Left lung (tissue), 14 donors: ENCODE results near the gene GFRA3. TPM values are rescaled to one million over a fixed set of nuclear protein-coding genes. Genes with fewer than 3 reads are reported as not detected.
"Not testable (repeated sequence)": the region's sequence is repeated elsewhere in the genome, so short reads cannot be mapped to it uniquely, and the experiment has no call there.

Source experiments
- ATAC-seq: fragments of 200-7000 bp; cut with Tn5 transposase; one replicate; pipeline ENCODE4 v1.9.1; 2020; ENCODE audit warnings: moderate library complexity
- DNase-seq, 4 donors: peaks; one replicate each; pipeline ENCODE4 v3.0.0-alpha.2; 2013 to 2020
- H3K27ac ChIP-seq, 2 donors: fragments of 200-600 bp; sonication (generic) in 1 of 2; one replicate each; pipeline versions ENCODE4 v1.5.0 to v1.8.0; 2020 to 2021
- H3K27me3 ChIP-seq, 2 donors: fragments of 200-600 bp; sonication (generic) in 1 of 2; one replicate each; pipeline versions ENCODE4 v1.5.0 to v1.8.0; 2020 to 2021
- H3K36me3 ChIP-seq, 2 donors: fragments of 200-600 bp; sonication (generic) in 1 of 2; one replicate each; pipeline versions ENCODE4 v1.5.0 to v1.8.0; 2020 to 2021
- H3K4me1 ChIP-seq, 2 donors: fragments of 200-600 bp; one replicate each; pipeline ENCODE4 v1.8.0; 2021
- H3K4me3 ChIP-seq, 2 donors: fragments of 200-600 bp; sonication (generic) in 1 of 2; one replicate each; pipeline versions ENCODE4 v1.5.0 to v1.8.0; 2020 to 2021; ENCODE audit warnings: mild to moderate bottlenecking in 1 of 2
- H3K9me3 ChIP-seq, 2 donors: fragments of 200-600 bp; sonication (generic) in 1 of 2; one replicate each; pipeline versions ENCODE4 v1.5.0 to v1.8.0; 2020 to 2021
- intact Hi-C, 2 donors: fragments of 100-400 bp; cut with DNase I; formaldehyde crosslinking; loops; one replicate each; pipeline versions ENCODE4 v1.11.2 to v1.14.2; 2022
- long read RNA-seq, 12 donors: library from polyadenylated mRNA in 2 of 12; unstranded in 2 of 12; transcript quantifications; one replicate each; pipeline ENCODE4 v2.0.0 and lab custom pipeline, GENCODE V29; 2019 to 2026
- polyA plus RNA-seq, 6 donors: library from polyadenylated mRNA; unstranded; fragments of 120-200 nt; gene quantifications; one replicate each; pipeline ENCODE4 v1.2.1, GENCODE V29; 2013; ENCODE audit not compliant: insufficient read length in 6 of 6
- total RNA-seq, 2 donors: library from RNA; stranded (reverse); fragmentation: NEBNext Ultra II Directional; extraction: Animal tissue kit (Norgen Biotek cat#: 25700); gene quantifications; one replicate each; pipeline ENCODE4 v1.2.1, GENCODE V29; 2021
- TF ChIP-seq, protein P1 (sequence below), 2 donors: fragments of 200-600 bp; sonication (generic) in 1 of 2; IDR thresholded peaks; one replicate each; pipeline versions ENCODE4 v1.5.0 to v1.8.0; 2021; ENCODE audit warnings: antibody characterized with exemption in 2 of 2
- donor health status: DM: no; HTN: yes; CAD: no.
- donor health status: DM: no; HTN: no; CAD: no.

The GFRA3 gene, protein sequence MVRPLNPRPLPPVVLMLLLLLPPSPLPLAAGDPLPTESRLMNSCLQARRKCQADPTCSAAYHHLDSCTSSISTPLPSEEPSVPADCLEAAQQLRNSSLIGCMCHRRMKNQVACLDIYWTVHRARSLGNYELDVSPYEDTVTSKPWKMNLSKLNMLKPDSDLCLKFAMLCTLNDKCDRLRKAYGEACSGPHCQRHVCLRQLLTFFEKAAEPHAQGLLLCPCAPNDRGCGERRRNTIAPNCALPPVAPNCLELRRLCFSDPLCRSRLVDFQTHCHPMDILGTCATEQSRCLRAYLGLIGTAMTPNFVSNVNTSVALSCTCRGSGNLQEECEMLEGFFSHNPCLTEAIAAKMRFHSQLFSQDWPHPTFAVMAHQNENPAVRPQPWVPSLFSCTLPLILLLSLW
- 1 to 10 TPM in 1 of 2 donors, not detected in 1; 1.9 TPM for total RNA-seq
- polyA plus RNA-seq, result 1 to 10 TPM; 2.0 to 4.7 (median 3.5) TPM
- long read RNA-seq, donor 1, partial matches to known transcripts, result 0 of 1 reads
- long read RNA-seq, donor 1, other reads (novel, unspliced or antisense), result 0 of 1 reads
- long read RNA-seq, donor 2, partial matches to known transcripts, result 0 of 1 reads
- long read RNA-seq, donor 2, other reads (novel, unspliced or antisense), result 0 of 1 reads
- long read RNA-seq, donor 3, partial matches to known transcripts, result 0 of 2 reads
- long read RNA-seq, donor 3, other reads (novel, unspliced or antisense), result 0 of 2 reads
- long read RNA-seq, donor 4, partial matches to known transcripts, result 1 of 1 reads
- long read RNA-seq, donor 4, other reads (novel, unspliced or antisense), result 0 of 1 reads
- long read RNA-seq, donor 5, result 0 reads
- long read RNA-seq, donor 6, partial matches to known transcripts, result 0 of 1 reads
- long read RNA-seq, donor 6, other reads (novel, unspliced or antisense), result 0 of 1 reads
- long read RNA-seq, donor 7, result 0 reads
- long read RNA-seq, donor 8, partial matches to known transcripts, result 0 of 2 reads
- long read RNA-seq, donor 8, other reads (novel, unspliced or antisense), result 0 of 2 reads
- long read RNA-seq, donor 9, result 0 reads
- long read RNA-seq, donor 10, result 0 reads
- long read RNA-seq, donor 11, partial matches to known transcripts, result 0 of 1 reads
- long read RNA-seq, donor 11, other reads (novel, unspliced or antisense), result 0 of 1 reads
- long read RNA-seq, donor 12, result 0 reads

DNA sequence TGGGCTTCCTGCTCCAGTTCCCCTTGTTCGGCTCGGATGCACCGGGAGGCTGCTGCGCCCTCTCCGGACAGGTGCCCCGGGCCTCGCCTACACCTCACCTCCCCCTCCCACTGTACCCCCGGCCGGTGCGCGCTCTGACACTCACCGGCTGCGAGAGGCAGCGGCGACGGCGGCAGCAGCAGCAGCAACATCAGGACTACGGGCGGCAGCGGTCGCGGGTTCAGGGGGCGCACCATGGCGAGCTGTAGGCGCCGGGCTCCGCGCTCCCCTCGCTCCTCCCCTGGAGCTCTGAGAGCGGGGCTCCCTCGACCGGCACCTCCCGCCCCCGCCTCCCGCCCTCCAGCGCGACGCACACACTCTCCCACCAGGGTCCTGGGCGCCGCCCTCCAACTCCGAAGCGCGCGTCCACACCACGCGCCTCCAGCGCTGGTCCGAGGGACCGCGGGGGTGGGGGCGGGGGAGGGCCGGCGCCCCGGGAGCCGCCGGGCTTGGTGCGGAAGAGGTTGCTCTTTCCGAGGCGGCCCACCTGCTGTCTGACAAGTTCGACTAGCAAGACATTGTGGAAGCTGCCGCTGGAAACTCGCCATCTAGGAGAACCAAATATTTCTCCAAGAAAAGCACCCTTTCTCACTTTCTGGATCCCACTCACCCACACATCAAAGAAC is at the start of gene GFRA3:
GFRA3 (minus strand) TSS at position 433 of the 665 bp plus-strand sequence; CDS start at position 236, 197 bp downstream.
- TF ChIP-seq, protein P1, sequence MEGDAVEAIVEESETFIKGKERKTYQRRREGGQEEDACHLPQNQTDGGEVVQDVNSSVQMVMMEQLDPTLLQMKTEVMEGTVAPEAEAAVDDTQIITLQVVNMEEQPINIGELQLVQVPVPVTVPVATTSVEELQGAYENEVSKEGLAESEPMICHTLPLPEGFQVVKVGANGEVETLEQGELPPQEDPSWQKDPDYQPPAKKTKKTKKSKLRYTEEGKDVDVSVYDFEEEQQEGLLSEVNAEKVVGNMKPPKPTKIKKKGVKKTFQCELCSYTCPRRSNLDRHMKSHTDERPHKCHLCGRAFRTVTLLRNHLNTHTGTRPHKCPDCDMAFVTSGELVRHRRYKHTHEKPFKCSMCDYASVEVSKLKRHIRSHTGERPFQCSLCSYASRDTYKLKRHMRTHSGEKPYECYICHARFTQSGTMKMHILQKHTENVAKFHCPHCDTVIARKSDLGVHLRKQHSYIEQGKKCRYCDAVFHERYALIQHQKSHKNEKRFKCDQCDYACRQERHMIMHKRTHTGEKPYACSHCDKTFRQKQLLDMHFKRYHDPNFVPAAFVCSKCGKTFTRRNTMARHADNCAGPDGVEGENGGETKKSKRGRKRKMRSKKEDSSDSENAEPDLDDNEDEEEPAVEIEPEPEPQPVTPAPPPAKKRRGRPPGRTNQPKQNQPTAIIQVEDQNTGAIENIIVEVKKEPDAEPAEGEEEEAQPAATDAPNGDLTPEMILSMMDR (IDR thresholded peaks at IDR 0.05), result no peak
- H3K36me3 ChIP-seq, result no peaks in the 10 kb centered on the region
- no peak within 1 kb of the TSS for H3K27ac ChIP-seq
- H3K4me1 ChIP-seq, result peaks cover 8% of the 10 kb centered on the region in 2 donors
- peak within 1 kb of the TSS; percentile 23 to 34 for H3K4me3 ChIP-seq
- DNase-seq (peak in 2 of 4 donors; percentile 32 to 68), ATAC-seq (peak; percentile 51)
- H3K27me3 ChIP-seq, result peaks cover 6 to 33% of the 10 kb centered on the region in 2 donors
- H3K9me3 ChIP-seq, result no peaks in the 10 kb centered on the region
- intact Hi-C loops, result no loop called here

DNA sequence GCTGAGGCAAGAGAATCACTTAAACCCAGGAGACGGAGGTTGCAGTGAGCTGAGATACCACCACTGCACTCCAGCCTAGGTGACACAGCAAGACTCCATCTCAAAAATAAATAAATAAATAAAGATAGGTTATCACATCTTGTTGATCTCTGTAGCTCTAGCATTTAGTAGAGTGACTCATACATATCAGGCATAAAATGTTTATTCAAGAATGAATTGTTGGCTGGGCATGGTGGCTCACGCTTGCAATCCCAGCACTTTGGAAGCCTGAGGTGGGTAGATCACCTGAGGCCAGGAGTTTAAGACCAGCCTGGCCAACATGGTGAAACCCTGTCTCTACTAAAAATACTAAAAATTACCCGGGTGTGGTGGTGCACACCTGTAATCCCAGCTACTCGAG is 43.8 kb upstream of the GFRA3 start:
- H3K36me3 ChIP-seq, result peaks cover 0 to 10% of the 10 kb centered on the region in 2 donors
- H3K4me1 ChIP-seq, H3K9me3 ChIP-seq, H3K27me3 ChIP-seq, H3K4me3 ChIP-seq, ATAC-seq, intact Hi-C loops, H3K27ac ChIP-seq, DNase-seq: not testable (repeated sequence)

DNA sequence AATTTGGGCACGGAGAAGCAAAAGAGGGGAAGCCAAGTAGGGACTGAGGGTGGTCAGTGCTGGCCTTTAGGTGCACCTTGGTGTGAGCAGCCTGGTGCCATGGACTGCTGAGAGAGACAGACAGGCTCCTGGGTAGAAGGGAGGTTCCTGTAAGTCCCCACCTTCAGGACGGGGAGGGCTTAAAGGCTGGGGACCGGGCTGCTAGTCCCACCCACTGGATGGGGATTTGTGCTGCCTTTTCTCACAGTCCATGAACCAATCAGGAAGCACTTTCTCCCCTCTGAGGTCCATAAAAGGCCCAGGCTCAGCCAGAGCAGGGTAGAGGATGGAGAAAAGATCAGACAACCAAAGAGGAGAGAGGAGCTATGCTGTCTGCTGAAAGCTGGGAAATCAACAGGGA is 41.9 kb upstream of the GFRA3 start:
- no peaks in the 10 kb centered on the region for H3K27me3 ChIP-seq
- intact Hi-C loops, result no loop called here
- no peak for DNase-seq
- TF ChIP-seq, protein P1 (IDR thresholded peaks at IDR 0.05), result no peak
- no peak for ATAC-seq
- H3K27ac ChIP-seq, result no peak overlapping the region
- H3K4me3 ChIP-seq, result no peak overlapping the region
- no peaks in the 10 kb centered on the region for H3K9me3 ChIP-seq
- peaks cover 0 to 10% of the 10 kb centered on the region in 2 donors for H3K36me3 ChIP-seq
- H3K4me1 ChIP-seq, result no peaks in the 10 kb centered on the region

DNA sequence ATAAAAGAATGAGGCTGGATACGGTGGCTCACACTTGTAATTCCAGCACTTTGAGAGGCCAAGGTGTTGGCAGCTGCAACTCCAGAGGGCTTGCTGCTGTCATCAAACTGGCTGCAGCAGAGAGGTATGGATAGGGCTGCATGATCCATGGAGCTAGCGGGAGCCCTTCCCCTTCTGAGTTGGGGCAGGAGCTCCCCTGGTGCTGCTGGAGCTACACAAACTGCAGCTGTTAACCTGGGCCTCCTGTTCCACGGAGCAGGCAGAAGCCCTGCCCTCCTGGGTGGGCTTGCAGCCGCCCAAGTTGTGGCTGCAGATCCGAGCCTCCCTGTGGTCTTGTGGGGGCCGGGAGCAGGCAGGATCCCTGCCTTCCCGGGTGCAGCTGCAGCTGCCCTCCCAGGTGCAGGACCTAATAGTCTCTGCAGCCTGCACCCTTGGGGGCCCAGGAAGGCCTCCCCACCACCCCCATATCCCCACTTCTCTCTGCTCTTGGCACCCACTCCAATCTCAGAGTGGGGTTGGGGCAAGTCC is 41.4 kb upstream of the GFRA3 start:
- no peaks in the 10 kb centered on the region for H3K27me3 ChIP-seq
- no peak overlapping the region for H3K27ac ChIP-seq
- H3K4me1 ChIP-seq, result no peaks in the 10 kb centered on the region
- TF ChIP-seq, protein P1 (IDR thresholded peaks at IDR 0.05), result no peak
- no peak overlapping the region for H3K4me3 ChIP-seq
- intact Hi-C loops, result no loop called here
- no peaks in the 10 kb centered on the region for H3K9me3 ChIP-seq
- no peak for ATAC-seq
- H3K36me3 ChIP-seq, result peaks cover 0 to 10% of the 10 kb centered on the region in 2 donors
- DNase-seq, result no peak

DNA sequence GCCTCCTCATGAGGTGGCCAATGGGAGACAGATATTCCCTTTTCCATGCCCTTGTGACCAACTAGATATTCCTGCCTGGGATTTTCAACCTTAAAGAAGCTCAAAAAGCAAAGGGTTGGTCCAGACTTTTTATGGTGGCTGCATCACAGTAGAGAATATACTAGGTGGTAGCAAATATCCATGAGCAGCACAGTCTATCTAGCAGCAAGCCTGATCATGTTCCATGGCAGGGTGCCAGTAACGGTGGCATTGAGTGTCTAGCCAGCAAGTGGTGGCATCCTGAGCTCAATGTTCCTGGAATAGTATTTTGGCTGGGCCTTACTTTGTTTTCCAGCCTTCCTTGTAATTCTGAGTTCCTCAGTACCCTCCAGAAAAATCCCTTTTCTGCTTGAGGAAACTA is 31.4 kb upstream of the GFRA3 start:
- H3K4me3 ChIP-seq, result no peak overlapping the region
- H3K4me1 ChIP-seq, result no peaks in the 10 kb centered on the region
- no peaks in the 10 kb centered on the region for H3K36me3 ChIP-seq
- no peak overlapping the region for H3K27ac ChIP-seq
- ATAC-seq (no peak), DNase-seq (no peak)
- intact Hi-C loops, result no loop called here
- no peaks in the 10 kb centered on the region for H3K27me3 ChIP-seq
- no peaks in the 10 kb centered on the region for H3K9me3 ChIP-seq
- TF ChIP-seq, protein P1 (IDR thresholded peaks at IDR 0.05), result no peak
